ENCODE measurements around the gene ITPR2.

The ITPR2 gene

DNA sequence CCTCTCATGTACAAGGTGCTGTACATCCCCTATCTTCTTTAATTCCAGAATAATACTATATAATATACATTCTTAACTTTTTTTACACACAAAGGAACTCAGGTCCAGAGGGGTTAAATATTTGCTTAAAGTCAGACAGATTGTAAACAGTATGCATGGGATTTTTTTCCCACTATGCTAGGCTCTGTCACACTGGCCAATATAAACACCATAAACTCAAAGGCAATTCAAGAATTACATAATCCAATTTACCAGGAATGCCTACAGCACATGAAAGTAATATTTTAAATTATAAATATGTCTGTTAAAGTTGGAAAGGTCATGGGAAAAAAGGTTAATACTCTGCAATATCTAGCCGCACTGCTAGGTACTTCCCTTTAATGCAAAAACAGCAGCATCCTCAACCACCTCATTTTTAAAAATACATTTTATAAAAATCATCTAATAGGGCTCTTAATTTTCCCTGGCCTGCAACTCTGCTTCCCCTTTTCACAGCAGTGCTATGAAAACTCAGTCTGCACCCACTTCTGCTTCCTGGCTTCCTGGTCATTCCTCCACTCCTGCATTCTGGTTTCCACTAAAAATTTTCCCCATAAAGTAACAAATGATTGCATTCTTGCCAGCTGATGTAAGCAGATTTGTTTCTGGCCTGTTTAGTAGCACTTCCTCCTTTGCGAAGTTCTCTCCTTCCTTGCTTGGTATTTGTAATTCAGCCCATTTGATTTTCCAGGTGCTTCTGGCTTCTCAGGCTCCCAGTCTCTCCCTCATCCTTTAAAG lies 128.1 kb downstream of the ITPR2 start:
- H3K9me3 ChIP-seq, result no peaks in the 10 kb centered on the region
- peak overlapping the region; percentile 22 to 29 for H3K27ac ChIP-seq
- peaks cover 0 to 19% (median 16%) of the 10 kb centered on the region in 4 donors for H3K4me1 ChIP-seq
- no peaks in the 10 kb centered on the region for H3K27me3 ChIP-seq
- TF ChIP-seq, protein P1, sequence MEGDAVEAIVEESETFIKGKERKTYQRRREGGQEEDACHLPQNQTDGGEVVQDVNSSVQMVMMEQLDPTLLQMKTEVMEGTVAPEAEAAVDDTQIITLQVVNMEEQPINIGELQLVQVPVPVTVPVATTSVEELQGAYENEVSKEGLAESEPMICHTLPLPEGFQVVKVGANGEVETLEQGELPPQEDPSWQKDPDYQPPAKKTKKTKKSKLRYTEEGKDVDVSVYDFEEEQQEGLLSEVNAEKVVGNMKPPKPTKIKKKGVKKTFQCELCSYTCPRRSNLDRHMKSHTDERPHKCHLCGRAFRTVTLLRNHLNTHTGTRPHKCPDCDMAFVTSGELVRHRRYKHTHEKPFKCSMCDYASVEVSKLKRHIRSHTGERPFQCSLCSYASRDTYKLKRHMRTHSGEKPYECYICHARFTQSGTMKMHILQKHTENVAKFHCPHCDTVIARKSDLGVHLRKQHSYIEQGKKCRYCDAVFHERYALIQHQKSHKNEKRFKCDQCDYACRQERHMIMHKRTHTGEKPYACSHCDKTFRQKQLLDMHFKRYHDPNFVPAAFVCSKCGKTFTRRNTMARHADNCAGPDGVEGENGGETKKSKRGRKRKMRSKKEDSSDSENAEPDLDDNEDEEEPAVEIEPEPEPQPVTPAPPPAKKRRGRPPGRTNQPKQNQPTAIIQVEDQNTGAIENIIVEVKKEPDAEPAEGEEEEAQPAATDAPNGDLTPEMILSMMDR (IDR thresholded peaks at IDR 0.05), result no peak
- no peak overlapping the region for H3K4me3 ChIP-seq
- intact Hi-C loops (cut with DNase I; ENCODE audit: low total_unique reads), result no loop called here
- peaks cover 0 to 3% (median 0%) of the 10 kb centered on the region in 3 donors for H3K36me3 ChIP-seq
- peak in 1 of 2 donors; percentile 29 for DNase-seq

DNA sequence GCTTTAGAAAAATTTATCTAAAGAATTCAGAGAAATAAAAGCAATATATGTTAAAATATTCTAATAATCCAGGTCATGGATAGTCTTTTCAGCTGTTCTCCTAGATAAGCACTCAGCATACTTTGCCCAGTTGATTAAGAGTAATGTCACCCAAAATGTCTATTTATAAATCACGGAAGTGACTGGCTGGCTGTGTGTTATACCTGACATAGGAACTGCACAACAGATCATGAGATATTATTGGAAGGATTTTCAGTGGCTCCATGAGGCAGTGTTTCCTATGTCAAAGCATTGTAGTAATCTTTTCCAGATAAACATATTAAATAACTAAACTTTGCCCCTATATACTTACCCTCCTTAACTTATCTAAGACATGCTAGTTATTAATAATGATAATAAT lies 128.8 kb downstream of the ITPR2 start:
- TF ChIP-seq, protein P1 (IDR thresholded peaks at IDR 0.05), result no peak
- Histone ChIP-seq H3K4me3 (no peak overlapping the region), H3K4me1 (peaks cover 0 to 19% (median 16%) of the 10 kb centered on the region in 4 donors), H3K27ac (peak overlapping the region; percentile 22 to 29), H3K27me3 (no peaks in the 10 kb centered on the region), H3K36me3 (no peaks in the 10 kb centered on the region), H3K9me3 (no peaks in the 10 kb centered on the region)
- intact Hi-C loops (cut with DNase I; ENCODE audit: low total_unique reads), result no loop called here
- DNase-seq, result no peak

DNA sequence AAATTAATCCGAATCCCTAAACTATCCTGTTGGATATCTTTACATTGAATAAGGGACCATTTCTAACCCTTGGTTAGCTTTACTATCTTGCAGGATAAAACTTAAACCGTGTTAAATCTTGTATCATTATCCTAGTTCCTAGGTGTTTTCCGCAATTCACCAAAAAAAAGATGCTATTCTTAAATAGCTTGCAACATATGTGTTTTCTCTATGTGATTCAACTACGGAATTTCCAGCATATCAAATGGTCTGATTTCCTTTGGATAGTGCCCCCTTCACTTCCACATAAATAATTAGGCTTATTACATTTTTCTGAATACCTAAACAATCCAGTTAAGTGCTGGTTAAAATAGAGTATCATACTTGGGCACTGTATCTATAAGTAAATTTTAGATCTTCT lies 130.3 kb downstream of the ITPR2 start:
- Histone ChIP-seq H3K27me3 (no peaks in the 10 kb centered on the region), H3K36me3 (no peaks in the 10 kb centered on the region), H3K4me1 (peaks cover 0 to 19% (median 16%) of the 10 kb centered on the region in 4 donors), H3K9me3 (no peaks in the 10 kb centered on the region), H3K4me3 (no peak overlapping the region), H3K27ac (no peak overlapping the region)
- intact Hi-C loops (cut with DNase I; ENCODE audit: low total_unique reads), result no loop called here
- TF ChIP-seq, protein P1 (IDR thresholded peaks at IDR 0.05), result no peak
- no peak for DNase-seq

DNA sequence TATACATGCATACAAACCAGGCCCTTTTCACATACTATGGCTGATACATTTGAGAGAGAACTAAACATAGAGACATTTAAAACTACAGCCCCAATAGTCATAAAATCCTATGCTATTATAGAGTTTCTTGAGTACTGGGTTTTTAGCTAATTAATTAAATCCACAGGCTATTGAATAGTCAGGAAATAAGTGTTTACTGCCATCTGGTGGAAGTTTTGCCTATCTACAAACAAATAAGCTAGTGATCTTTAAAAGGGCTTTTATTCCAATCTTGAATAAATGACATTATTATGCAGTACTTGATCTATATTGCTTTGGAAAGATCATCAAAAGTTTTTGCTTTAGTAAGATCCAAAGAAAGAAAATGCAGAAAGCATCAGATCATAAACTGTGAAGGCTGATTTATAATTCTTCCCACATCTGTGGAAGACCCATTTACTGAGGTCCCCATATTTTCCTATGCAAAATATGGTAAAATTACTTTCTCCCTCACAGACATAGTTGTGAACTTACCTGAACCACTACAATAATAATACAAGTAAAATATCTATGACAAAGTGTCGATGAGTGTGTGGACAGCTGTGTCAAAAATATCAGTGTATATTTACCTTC lies 131.3 kb downstream of the ITPR2 start:
- peaks cover 0 to 19% (median 16%) of the 10 kb centered on the region in 4 donors for H3K4me1 ChIP-seq
- intact Hi-C loops (cut with DNase I; ENCODE audit: low total_unique reads), result no loop called here
- H3K36me3 ChIP-seq, result peaks cover 0 to 5% (median 1%) of the 10 kb centered on the region in 3 donors
- no peak overlapping the region for H3K4me3 ChIP-seq
- DNase-seq, result no peak
- no peaks in the 10 kb centered on the region for H3K27me3 ChIP-seq
- H3K27ac ChIP-seq, result no peak overlapping the region
- H3K9me3 ChIP-seq, result no peaks in the 10 kb centered on the region
- TF ChIP-seq, protein P1 (IDR thresholded peaks at IDR 0.05), result peak; percentile 50 to 56

DNA sequence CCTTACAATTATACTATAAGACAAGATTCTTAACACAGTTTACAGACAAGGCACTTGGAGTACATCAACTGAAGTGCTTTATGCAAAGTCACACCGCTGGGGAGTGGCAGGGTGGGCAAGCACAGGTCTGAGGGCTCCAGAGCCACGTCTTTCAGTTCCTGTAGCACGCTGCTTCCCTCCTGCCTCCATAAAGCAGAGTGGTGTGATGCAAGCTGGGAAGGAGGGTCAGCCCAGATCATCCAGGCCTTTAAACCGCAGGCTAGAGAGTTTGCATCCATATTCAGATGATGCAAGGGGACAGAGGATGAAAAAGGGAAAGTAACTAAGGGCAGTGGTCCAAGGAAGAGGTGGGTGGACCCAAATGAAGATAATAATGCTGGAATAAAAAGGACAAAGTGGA lies 132.6 kb downstream of the ITPR2 start:
- no peaks in the 10 kb centered on the region for H3K27me3 ChIP-seq
- DNase-seq, result no peak
- H3K4me1 ChIP-seq, result peaks cover 0 to 14% (median 13%) of the 10 kb centered on the region in 4 donors
- no peaks in the 10 kb centered on the region for H3K9me3 ChIP-seq
- H3K36me3 ChIP-seq, result peaks cover 0 to 10% (median 4%) of the 10 kb centered on the region in 3 donors
- H3K27ac ChIP-seq, result no peak overlapping the region
- intact Hi-C loops (cut with DNase I; ENCODE audit: low total_unique reads), result no loop called here
- no peak overlapping the region for H3K4me3 ChIP-seq
- TF ChIP-seq, protein P1 (IDR thresholded peaks at IDR 0.05), result no peak

All from tibial artery (tissue), 4 donors.